NCI-H460 (cell line): ENCODE measurements around the gene LOXL4. TPM values are rescaled to one million over a fixed set of nuclear protein-coding genes. Genes with fewer than 3 reads are reported as not detected.

Source experiments
- DNase-seq: peaks from one replicate; pipeline ENCODE4 v3.0.0-alpha.2; 2016; ENCODE audit warnings: low read depth; ENCODE audit errors: extremely low read depth
- total RNA-seq: library from RNA; depleted of rRNA; stranded (reverse); fragments of >200 nt; shearing (Covaris generic); gene quantifications from 2 replicates; pipeline ENCODE4 v1.2.3, GENCODE V29; 2014

LOXL4 gene
- total RNA-seq, 1 experiment from 2014 or later: 0.20 TPM

GRCh38 chr10:98265403-98266378, 2.3 kb downstream of the LOXL4 start:
- DNase-seq: no peak

DNA sequence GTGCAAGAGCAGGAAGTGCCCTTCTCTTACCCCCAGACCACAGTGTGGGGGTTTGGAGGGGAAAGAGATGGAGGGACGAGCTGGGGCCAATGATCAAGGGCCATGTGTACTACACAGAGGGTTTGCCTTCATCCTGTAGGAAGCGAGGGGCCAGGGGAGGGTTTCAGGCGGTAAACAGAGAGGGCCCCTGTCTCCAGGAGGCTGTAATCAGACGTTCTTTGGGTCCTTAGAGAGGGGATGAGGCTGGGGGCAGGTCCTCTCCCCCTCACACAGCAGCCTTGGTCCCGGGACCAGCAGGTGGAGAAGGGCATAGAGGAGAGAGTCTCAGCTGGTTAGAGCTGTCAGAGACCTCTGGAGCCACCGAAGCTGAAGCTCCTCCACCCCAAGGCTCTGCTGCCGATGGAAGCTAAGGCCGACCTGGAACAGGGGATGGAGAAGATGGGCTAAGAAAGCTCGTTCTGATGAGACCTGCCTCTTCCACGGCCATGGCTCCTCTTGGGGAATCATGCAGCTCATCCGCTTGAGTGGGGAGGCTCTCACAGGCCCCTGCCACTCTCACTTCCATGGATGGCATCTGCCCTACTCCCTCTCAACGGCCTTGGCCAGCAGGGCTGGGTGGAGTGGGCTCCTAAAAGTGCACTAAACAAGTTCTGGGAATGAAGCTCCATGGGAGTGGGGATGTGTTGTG, 3.5 kb downstream of the LOXL4 start:
- no peak for DNase-seq

DNA sequence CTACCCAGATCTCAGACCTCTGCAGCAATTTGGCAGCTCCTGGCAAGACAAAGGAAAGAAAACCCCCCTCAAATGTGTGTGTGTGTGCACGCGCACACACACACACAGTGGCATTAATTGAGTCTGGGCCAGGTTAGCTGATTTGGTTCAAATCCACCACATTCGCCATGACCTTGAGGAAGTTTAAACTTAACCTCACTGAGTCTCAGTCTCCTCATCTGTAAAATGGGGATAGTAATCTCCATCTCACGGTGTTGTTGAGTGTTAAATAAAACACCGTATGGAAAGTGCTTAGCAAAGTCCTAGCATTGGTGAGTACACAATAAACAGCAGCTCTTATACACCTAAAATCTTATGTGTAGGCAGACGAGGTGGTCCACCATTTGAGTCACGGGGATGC, 4.9 kb downstream of the LOXL4 start:
- DNase-seq: no peak

DNA sequence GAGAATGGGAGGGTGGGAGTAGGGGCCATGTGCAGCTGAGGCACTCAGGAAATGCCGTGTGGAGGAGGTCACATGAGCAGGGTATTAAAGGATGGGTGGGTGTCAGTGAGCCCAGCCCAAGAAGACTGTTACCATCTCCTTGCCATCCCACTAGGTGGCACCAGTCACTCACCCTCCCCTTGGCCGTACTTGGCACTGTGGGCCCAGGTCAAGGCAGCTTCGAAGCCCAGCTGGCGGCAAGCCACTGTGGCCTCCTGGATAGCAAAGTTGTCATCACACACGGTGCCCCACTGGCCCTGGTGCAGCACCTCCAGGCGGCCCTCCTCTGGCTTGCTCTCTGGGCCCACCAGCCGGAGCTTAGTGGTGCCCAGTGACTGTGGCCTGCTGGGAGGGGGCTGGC, 5.4 kb downstream of the LOXL4 start:
- DNase-seq: peak; percentile 20

DNA sequence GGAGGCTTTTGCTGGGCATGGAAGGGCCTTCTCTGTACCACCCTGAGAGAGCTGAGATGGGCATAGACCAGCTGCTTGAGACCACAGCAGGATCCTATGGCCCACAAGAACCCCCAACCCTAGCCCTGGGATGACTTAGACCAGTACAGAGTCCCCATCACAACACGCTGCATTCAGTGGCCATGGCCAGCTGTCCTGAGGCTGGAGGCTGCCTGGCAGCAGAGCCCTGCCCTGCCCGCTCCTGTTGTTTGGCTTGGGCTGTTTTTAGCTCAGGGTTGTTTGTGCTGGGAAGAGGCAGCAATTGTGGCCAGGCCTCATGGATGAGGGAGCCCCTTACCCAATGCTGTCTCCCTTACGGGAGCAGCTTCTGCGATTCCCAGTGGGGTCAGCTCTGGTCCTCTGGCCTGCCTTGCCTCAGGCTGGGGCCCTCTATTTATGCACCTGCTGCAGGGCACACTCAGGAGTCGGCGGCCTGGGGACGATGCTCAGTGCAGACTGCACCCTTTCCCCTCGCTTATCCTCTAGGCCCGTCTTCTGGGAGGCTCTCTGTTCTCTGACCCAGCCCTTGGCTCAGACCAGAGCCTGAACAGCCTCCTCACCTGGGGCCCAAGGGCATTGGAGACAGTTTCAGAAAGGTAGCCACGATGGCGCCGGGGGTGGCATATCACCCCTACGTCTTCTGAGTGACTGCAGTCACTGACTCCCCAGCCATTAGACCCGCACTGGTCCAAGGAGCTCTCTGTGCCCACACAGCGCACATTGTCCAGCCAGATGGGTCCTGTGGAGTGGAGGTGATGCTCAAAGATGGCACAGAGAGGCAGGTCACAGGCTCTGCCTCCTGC, 6.3 kb downstream of the LOXL4 start:
- no peak for DNase-seq

GRCh38 chr10:98260752-98261151, 7.2 kb downstream of the LOXL4 start:
- DNase-seq: no peak

DNA sequence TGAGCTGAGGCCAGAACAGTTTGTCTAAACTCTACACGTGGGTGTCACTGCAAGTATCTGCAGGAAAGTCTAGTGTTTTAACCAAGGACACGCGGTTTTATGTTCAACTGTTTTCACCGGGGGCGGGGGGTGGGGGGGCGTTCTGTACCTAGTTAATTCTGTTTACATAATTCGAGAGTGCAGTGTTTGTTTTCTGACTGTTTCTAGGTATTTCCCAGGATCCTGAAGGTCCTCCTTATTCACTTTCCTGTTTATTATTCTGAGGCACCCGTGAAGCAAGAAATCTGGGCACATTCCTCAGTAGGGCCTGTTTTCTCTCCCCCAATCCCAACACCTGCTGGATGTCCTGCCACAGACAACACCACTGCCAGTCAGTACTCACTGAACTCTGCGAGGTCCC, 7.6 kb downstream of the LOXL4 start:
- DNase-seq: no peak

GRCh38 chr10:98259606-98260315, 8.2 kb downstream of the LOXL4 start:
- DNase-seq: no peak

DNA sequence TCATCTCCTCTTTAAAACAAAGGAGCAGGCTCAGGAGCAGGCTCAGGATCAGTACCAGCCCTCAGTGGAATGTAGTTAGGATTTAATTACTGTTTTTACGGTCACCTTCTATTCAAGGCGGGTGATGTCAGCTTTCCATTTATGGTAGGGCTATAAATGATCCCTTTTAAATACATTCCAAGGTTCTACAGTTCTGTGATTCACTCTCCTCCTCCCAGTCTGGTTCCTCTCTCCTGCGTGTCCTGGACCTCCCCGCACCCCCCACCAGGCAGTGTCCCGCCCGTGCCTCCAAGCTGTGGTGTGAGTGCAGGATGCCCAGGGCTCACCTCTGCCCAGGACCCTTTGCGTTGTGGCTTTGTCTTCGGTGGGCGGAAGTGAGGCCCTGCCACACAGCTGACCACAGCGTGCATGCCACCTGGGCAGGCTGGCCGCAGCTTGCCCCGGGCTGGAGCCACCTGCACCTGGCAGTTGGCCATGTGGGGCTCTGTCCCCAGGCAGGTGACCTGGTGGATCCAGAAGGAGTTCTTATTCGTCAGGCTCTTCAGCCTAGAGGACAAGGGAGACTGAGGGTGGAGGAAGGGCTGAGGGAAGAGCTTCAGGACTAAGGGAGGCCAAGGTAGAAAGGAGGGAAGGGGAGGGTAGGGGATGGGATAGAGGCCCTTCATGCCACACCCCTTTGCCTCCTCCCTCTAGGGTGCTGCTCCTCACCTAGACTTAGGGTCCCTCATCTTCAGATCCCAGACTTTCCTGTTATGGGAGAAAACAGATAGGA, 9.1 kb downstream of the LOXL4 start:
- DNase-seq: no peak

DNA sequence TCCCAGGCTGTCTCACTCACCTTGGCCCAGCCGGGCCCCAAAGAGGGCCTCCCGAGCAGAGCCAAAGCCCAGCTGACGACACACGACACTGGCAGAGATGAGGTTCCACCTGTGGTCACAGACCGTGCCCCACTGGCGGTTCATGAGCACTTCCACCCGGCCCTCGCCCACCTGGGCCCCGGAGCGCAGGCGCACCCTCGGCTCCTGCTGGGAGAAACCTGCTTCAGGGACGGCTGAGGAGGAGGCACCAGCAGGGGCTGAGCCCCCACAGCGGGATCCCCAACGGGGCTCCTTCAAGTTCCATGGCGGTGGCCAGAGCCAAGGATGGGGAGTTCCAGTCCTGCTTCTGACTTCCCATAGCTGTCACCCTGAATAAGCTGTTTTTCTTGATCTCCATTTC, 10.0 kb downstream of the LOXL4 start:
- no peak for DNase-seq

GRCh38 chr10:98257198-98257597, 10.8 kb downstream of the LOXL4 start:
- no peak for DNase-seq

DNA sequence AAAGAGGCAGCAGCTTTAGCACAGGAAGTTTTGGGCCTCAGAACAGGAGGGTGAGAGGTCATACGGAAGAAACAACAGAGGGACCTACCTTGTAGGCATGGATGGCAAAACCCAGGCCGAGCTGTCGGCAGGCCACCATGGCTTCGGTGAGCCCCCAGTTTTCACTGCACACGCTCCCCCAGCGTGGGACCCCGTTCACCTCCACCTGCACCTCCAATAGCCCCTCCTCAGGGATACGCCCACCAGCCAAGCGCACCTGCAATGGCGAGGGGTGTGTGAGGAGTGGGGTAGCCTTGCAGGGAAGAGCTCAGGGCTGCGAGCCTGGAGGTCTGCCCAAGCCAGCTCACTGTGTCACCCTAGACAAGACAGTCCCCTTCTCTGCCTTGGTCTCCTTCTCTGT, 11.3 kb downstream of the LOXL4 start:
- DNase-seq: no peak

DNA sequence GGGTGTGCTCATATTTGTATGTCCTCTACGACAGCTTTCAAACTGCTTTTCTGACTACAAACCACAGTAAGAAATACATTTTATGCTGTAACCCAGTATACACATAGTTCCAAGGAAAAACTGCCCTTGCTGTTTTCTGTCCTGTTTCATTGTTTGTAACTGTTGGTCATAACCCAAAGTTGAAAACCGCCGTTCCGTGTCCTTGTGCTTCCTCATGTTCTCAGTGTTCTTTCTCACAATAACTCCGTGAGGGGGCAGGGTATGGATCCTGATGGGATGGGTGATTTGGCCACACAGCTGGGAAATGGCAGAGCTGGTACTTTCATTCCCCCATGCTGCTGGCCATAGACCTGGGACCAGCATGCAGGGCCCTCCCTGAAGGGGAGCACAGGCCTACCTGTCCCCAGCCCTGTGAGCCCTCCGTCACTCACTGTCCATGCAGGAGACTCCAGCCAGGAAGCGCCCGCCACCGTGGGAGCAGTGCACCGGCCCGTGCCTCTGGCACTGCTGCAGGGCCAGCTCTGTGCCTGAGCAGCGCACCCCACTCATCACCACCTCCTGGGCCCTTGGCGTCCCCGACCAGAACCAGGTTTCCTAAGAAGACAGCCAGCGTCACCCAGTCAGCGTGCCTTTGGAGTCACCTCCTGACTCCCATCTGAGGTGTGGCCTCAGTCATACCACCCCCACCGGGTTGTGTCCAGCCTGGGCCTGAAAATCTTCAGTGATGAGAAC, 12.7 kb downstream of the LOXL4 start:
- no peak for DNase-seq

DNA sequence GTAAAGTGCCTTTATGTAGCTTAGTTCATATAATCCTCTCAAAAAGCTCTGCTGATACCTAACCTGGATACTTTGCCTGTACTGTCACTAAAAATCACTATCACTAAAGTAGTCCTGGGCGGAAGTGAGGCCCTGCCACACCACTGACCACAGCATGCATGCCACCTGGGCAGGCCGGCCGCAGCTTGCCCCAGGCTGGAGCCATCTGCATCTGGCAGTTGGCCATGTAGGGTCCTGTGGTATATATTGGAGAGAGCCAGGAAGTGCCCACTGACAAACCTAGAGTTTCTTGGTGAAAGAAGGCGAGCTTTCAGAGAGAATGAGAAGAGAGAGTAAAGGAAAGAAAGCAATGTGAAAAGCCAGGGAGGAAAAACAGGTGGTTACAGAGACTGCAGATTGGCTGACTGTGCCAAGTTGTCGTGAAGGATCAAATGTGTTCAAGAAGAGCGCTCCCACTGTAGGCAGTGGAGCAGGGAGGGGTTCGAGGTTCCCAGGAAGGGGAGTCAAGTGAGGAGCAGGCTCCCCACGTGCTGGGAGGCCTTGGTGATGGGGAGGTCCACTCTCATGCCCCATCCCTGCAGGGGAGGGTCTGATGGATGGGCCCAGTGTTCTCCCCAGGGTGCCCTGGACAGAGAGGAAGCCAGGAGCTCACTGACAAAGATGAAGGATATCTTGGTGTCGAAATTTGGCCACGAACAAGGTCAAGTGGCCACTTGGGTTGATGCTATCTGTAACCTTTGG, 13.6 kb downstream of the LOXL4 start:
- no peak for DNase-seq

DNA sequence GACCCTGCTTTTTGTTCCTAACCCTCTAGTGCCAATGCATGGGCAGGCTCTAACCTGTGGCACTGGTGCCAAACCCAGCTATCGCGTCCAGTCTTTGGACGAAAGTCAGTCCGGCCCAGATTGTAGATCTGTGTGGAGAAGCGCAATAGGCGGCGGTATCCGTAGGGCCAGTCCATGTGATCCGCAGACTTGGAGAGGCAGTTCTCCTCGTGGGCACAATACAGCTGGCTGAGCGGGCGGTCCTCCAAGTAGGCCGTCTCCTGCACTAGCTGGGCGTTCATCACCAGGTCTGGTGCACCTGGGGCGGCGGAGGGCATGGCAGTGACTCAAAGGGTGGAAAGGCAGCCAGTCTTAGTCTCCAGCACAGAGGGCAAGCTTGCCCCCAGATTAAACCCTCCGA, 14.5 kb downstream of the LOXL4 start:
- DNase-seq: no peak

DNA sequence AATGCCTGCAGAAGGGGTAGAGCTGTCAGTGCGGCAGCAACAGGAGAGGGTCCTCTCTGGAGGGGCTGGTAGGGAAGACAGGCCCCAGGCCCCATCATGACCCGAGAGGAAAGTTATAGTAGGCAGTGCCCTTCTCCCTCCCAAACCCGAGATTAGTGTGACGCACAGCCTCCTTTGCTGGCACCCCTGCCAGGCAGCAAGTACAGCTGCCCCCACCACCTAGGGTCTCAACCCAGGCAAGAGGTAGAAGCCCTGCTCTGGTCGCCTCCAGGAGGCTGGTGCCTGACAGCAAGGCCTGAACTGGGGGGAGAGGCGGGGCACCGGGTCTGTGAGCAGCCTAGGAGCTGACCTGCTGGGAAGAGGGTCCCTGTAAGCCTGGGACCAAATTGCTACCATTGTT, 15.5 kb downstream of the LOXL4 start:
- no peak for DNase-seq

GRCh38 chr10:98251399-98251798, 16.6 kb downstream of the LOXL4 start:
- DNase-seq: no peak

- DNase-seq: no peak
These were observed 18.9 kb downstream of the LOXL4 start for GRCh38 chr10:98249134-98249533.
